Vagina (tissue), 2 donors: ENCODE measurements around the gene NUP210L. TPM values are rescaled to one million over a fixed set of nuclear protein-coding genes. Genes with fewer than 3 reads are reported as not detected.
A peak's percentile ranks its signal among the peaks of the same experiment; 100 is the strongest.

Experiments
- DNase-seq, 2 donors: peaks; one replicate each; pipeline ENCODE4 v3.0.0-alpha.2; 2017; ENCODE audit errors: extremely low spot score in 2 of 2
- H3K27ac ChIP-seq: fragments of 200-600 bp; sonication (generic); one replicate; pipeline ENCODE4 v1.5.1; 2019
- H3K27me3 ChIP-seq: fragments of 200-600 bp; sonication (generic); one replicate; pipeline ENCODE4 v1.5.1; 2019
- H3K36me3 ChIP-seq, 2 donors: fragments of 200-600 bp; sonication (generic); one replicate each; pipeline ENCODE4 v1.5.1; 2017 to 2019
- H3K4me1 ChIP-seq: fragments of 200-600 bp; sonication (generic); one replicate; pipeline ENCODE4 v1.5.1; 2019
- H3K4me3 ChIP-seq, 2 donors: fragments of 200-600 bp; sonication (generic); 1 replicate in 1 of 2; 2 replicates in 1 of 2; pipeline ENCODE4 v1.5.1; 2016 to 2019
- H3K9me3 ChIP-seq: fragments of 200-600 bp; sonication (generic); one replicate; pipeline ENCODE4 v1.5.1; 2019
- CTCF ChIP-seq, 3 experiments: fragments of 450-650 bp in 2 of 3; fragments of 200-600 bp in 1 of 3; sonication (generic) in 1 of 3; IDR thresholded peaks; one replicate each; pipeline ENCODE4 v1.5.1; 2017 to 2019; ENCODE audit warnings: antibody characterized with exemption in 3 of 3, mild to moderate bottlenecking in 2 of 3, moderate library complexity in 2 of 3
- POLR2A ChIP-seq, 2 donors: fragments of 450-650 bp; IDR thresholded peaks; one replicate each; pipeline ENCODE4 v1.6.1; 2017; ENCODE audit warnings: antibody characterized with exemption in 2 of 2, mild to moderate bottlenecking in 2 of 2, moderate library complexity in 2 of 2
- POLR2AphosphoS5 ChIP-seq, 2 donors: sonication (generic); formaldehyde crosslinking; IDR thresholded peaks; one replicate each; pipeline ENCODE4 v1.9.0; 2017; ENCODE audit warnings: antibody characterized with exemption in 2 of 2, mild to moderate bottlenecking in 2 of 2, low read depth in 1 of 2; ENCODE audit not compliant: insufficient read depth in 1 of 2
- intact Hi-C: fragments of 100-400 bp; cut with DNase I; formaldehyde crosslinking; loops from one replicate; pipeline ENCODE4 v1.15.1; 2023
- total RNA-seq: library from RNA; depleted of rRNA; stranded (reverse); fragments of >200 nt; gene quantifications from one replicate; pipeline ENCODE4 v1.2.3, GENCODE V29; 2016

NUP210L gene
- total RNA-seq, 1 donor from 2014 or later, result not detected

DNA sequence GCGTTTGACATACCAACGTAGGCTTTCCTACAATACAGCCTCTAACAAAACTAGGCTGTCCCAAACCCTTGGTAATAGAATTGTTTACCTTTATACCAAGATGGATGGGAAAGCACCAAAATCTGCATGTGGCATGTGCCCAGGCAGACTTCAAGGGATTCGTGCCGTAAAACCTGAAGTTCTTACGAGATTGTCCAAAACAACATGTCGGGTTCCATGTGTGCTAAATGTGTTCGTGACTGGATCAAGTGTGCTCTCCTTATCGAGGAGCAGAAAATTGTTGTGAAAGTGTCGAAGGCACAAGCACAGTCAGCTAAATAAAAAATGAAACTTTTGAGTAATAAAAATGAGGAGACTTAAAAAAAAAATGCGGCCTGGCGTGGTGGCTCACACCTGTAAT is 159.2 kb downstream of the NUP210L start:
- peaks cover 22% of the 10 kb centered on the region for H3K4me1 ChIP-seq
- intact Hi-C loops, result no loop called here
- no peak overlapping the region for H3K4me3 ChIP-seq
- no peaks in the 10 kb centered on the region for H3K9me3 ChIP-seq
- peaks cover 0 to 34% of the 10 kb centered on the region in 2 donors for H3K36me3 ChIP-seq
- H3K27me3 ChIP-seq, result no peaks in the 10 kb centered on the region
- no peak for DNase-seq
- TF ChIP-seq CTCF (IDR thresholded peaks at IDR 0.05) (no peak), POLR2A (IDR thresholded peaks at IDR 0.05) (no peak), POLR2AphosphoS5 (IDR thresholded peaks at IDR 0.05; ENCODE audit: insufficient read depth in 1 of 2, low read depth in 1 of 2) (no peak)
- H3K27ac ChIP-seq, result no peak overlapping the region

GRCh38 chr1:153995202-153995601 is 159.7 kb downstream of the NUP210L start:
- H3K36me3 ChIP-seq, result peaks cover 0 to 34% of the 10 kb centered on the region in 2 donors
- TF ChIP-seq POLR2A (IDR thresholded peaks at IDR 0.05), result no peak
- TF ChIP-seq POLR2AphosphoS5 (IDR thresholded peaks at IDR 0.05; ENCODE audit: insufficient read depth in 1 of 2, low read depth in 1 of 2), result no peak
- TF ChIP-seq CTCF (IDR thresholded peaks at IDR 0.05), result no peak
- no peak overlapping the region for H3K27ac ChIP-seq
- DNase-seq, result no peak
- no peaks in the 10 kb centered on the region for H3K27me3 ChIP-seq
- H3K4me1 ChIP-seq, result peaks cover 23% of the 10 kb centered on the region
- intact Hi-C loops, result no loop called here
- H3K4me3 ChIP-seq, result no peak overlapping the region
- H3K9me3 ChIP-seq, result no peaks in the 10 kb centered on the region

DNA sequence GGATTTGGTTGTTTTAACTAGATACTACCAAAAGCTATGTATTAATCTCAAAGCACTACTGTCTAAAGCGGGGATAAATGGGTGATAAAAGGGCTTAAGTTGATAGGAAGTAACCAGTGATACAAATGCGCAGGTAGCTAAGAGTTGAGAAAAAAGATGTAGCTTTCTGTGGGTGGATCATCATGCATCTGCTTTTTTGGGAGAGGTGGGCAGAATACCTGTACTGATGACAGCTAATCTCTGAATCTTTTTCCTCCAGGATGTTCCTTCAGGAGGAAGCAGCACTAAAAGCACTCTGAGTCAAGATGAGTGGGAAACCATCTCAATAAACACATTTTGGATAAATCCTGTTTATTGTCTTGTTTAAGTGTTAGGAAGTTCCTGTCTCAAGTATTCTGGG is 163.1 kb downstream of the NUP210L start:
- Histone ChIP-seq H3K9me3 (no peaks in the 10 kb centered on the region), H3K27me3 (no peaks in the 10 kb centered on the region), H3K27ac (peak overlapping the region; percentile 93), H3K4me3 (peak overlapping the region; percentile 92), H3K4me1 (peaks cover 27% of the 10 kb centered on the region), H3K36me3 (peaks cover 0 to 34% of the 10 kb centered on the region in 2 donors)
- no peak for DNase-seq
- TF ChIP-seq POLR2A (IDR thresholded peaks at IDR 0.05), result no peak
- no peak for TF ChIP-seq CTCF (IDR thresholded peaks at IDR 0.05)
- no peak for TF ChIP-seq POLR2AphosphoS5 (IDR thresholded peaks at IDR 0.05; ENCODE audit: insufficient read depth in 1 of 2, low read depth in 1 of 2)
- intact Hi-C loops, result no loop called here

- intact Hi-C loops, result no loop called here
- H3K27ac ChIP-seq, result peak overlapping the region; percentile 93
- no peak for DNase-seq
- TF ChIP-seq POLR2AphosphoS5 (IDR thresholded peaks at IDR 0.05; ENCODE audit: insufficient read depth in 1 of 2, low read depth in 1 of 2), result no peak
- no peak for TF ChIP-seq POLR2A (IDR thresholded peaks at IDR 0.05)
- TF ChIP-seq CTCF (IDR thresholded peaks at IDR 0.05), result no peak
- H3K4me3 ChIP-seq, result peak overlapping the region; percentile 92
- peaks cover 0 to 34% of the 10 kb centered on the region in 2 donors for H3K36me3 ChIP-seq
- H3K9me3 ChIP-seq, result no peaks in the 10 kb centered on the region
- H3K27me3 ChIP-seq, result no peaks in the 10 kb centered on the region
- H3K4me1 ChIP-seq, result peaks cover 27% of the 10 kb centered on the region
Measured at GRCh38 chr1:153991151-153991630, 163.7 kb downstream of the NUP210L start.

GRCh38 chr1:153990468-153991150 is 164.3 kb downstream of the NUP210L start, which contains the start of gene RPS27:
TSS of gene RPS27 (plus strand) at chr1:153990762. CDS start at chr1:153990797, 35 bp downstream.
- intact Hi-C loops, result no loop called here
- Histone ChIP-seq H3K36me3 (peaks cover 0 to 34% of the 10 kb centered on the region in 2 donors), H3K4me1 (peaks cover 28% of the 10 kb centered on the region), H3K27me3 (no peaks in the 10 kb centered on the region), H3K27ac (peak within 1 kb of the TSS; percentile 93), H3K4me3 (peak within 1 kb of the TSS; percentile 92), H3K9me3 (no peaks in the 10 kb centered on the region)
- peak in 1 of 2 donors; percentile 96 for DNase-seq
- TF ChIP-seq CTCF (IDR thresholded peaks at IDR 0.05), result no peak
- peak in 1 of 2 donors; percentile 93 for TF ChIP-seq POLR2A (IDR thresholded peaks at IDR 0.05)
- peak; percentile 100 for TF ChIP-seq POLR2AphosphoS5 (IDR thresholded peaks at IDR 0.05; ENCODE audit: insufficient read depth in 1 of 2, low read depth in 1 of 2)
